Stimulated activated CD8-positive, alpha-beta memory T cell treated with anti-CD3 and anti-CD28 coated beads, Interleukin-15, amount 100 ng/mL, for 1 hour (primary cell): ENCODE results near the gene ENAH.
"Not testable (repeated sequence)": the region's sequence is repeated elsewhere in the genome, so short reads cannot be mapped to it uniquely, and the experiment has no call there.

ENCODE experiments used
- DNase-seq: peaks from one replicate; pipeline ENCODE4 v3.0.0-alpha.2; 2020; ENCODE audit warnings: low read depth

The ENAH gene

GRCh38 chr1:225645194-225645895, 7.6 kb downstream of the ENAH start:
- DNase-seq: no peak

DNA sequence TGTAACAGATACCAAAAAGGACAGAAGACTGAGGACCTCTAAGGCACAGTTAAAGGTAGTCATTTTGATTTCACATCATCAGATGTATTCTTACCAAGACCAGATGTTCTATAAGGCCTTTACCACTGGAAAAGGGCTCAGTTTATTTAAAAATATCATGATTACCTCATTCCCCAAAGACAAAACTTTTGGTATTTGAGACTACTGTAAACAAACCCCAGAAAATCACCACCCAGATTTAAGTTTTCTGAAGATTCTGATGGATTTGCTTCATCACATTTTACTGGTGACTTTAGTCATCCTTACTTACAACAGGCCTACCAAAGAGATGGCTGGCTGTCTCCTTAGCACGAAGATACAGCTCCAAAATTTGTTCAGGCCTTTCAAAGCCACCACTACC, 8.3 kb downstream of the ENAH start:
- DNase-seq: no peak

DNA sequence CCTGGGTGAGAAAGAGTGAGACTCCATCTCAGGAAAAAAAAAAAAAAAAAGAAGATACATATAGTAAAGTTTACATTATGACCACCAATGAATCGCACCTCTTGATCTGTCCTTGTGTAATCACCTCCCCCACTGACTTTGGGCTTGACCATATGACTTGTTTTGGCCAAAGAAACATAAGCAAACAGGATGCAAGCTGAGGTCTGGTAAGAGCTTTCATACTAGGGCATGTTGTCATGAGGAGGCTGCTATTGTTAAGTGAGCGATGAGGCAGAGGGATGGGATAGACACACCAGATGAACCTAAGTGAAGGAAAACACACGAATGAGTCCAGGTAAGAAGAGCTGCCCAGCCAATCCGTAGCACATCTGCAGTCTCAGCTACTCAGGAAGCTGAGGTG, 10.7 kb downstream of the ENAH start:
- DNase-seq: no peak

- DNase-seq: no peak
Observed at GRCh38 chr1:225638853-225639252, 14.1 kb downstream of the ENAH start.

GRCh38 chr1:225637651-225638199, 15.2 kb downstream of the ENAH start:
- DNase-seq: no peak

DNA sequence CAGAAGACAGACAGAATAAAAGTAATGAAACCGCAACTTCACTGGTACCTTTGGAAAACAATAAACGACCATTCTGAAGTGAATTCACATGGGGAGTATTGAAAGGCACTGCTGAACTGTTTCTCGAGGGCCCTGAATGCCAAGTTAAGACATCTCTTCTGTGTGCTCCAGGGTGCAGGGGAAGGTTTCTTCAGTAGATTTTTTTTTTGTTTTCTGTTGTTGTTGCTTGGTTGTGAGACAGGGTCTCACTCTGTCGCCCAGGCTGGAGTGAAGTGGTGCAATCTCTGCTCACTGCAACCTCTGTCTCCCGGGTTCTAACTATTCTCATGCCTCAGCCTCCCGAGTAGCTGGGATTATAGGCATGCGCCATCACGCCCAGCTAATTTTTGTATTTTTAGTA, 15.9 kb downstream of the ENAH start:
- not testable (repeated sequence) for DNase-seq

DNA sequence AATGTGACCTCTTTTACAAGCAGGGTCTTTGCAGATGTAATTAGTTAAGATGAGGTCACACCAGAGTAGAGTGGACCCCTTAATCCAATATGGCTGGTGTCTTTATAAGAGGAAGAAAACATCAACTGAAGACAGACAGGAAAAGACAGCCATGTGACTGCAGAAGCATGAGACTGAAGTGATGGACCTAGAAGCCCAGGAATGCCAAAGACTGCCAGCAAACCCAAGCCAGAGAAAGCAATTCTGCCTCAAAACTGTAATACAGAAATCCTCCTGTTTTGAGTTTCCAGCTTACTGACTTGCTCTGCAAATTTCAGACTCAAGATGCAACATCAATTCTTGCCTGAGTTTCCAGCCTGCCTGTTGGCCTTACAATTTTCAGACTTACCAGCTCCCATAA, 17.3 kb downstream of the ENAH start:
- DNase-seq: no peak

- DNase-seq: not testable (repeated sequence)
Observed at GRCh38 chr1:225632836-225633235, 20.1 kb downstream of the ENAH start.

DNA sequence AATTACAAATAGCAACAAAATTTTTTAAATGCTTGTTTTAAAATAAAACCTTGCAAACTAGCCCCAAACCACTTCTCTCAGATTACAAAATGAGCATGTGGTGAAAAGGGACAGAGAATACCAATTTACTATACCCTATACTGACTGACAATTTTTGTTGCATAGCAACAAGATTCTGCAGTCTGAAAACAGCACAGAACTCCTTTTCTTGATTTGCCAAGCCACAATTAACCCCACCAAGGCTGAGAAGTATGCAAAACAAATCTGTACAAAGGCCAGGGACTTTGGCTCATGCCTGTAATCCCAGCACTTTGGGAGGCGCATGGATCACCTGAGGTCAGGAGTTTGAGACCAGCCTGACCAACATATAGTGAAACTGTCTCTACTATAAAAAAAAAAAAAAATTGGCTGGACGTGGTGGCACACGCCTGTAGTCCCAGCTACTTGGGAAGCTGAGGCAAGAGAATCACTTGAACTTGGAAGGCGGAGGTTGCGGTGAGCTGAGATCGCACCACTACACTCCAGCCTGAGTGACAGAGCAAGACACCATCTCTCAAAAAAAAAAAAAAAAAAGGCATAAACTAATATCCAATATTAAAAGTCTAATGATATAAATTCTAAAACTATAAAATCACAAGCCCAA, 21.8 kb downstream of the ENAH start:
- no peak for DNase-seq

- no peak for DNase-seq
Observed at GRCh38 chr1:225629483-225629882, 23.4 kb downstream of the ENAH start.

DNA sequence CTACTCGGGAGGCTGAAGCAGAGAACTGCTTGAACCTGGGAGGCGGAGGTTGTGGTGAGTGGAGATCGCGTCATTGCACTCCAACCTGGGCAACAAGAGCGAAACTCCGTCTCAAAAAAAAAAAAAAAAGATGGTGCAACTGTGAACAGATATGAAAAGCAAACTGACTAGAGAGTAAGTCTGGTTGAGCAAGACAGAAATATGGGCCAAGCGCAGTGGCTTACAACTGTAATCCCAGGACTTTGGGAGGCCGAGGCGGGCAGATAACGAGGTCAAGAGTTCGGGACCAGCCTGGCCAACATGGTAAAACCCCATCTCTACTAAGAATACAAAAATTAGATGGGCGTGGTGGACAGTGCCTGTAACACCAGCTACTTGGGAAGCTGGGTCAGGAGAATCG, 24.1 kb downstream of the ENAH start:
- not testable (repeated sequence) for DNase-seq

DNA sequence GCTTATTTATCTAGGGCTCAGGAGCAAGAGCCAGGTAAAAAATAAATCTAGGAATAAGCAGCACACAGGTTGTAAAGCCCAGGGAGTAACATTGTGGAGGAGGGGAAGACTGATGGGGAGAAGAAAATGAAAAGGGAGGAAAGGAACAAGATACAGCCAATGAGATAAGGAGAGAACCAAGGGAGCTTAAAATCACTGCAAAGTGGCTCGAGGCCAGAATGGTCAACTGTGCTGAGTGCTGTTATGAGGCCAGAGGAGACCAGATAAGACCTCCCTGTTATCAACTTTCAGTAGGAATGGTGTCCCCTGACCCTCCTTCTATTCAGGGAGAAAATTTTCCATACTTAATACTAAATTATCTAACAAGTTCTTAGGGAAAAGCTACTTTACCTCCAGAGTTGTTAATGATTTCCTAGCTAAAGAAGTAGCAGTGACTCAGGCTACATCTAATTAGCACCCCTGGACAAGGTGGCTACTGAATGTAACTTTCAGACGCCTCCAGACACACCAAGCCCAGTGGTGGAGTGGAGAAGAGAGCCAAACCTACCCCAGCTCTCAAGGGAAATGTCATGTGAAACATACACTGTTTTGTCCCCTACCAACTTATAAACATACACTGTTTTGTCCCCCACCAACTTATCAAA, 25.5 kb downstream of the ENAH start:
- DNase-seq: no peak

DNA sequence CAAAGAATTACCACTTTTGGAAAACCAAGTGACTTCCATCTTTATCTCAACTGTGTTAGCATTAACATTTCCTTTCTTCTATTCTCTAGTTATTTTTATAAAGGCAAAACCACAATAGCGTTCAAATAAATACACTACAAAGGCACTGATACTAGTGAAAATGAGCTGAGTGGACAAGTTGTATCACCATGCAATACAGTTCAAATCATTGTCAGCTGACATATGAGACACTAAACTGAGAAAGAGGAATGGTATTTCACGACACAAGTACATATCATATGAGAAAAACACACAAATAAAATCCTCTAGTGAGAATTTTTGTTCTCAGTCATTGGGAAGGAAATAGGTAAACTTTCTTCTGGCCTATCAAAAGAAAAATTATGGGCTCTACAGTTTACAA, 26.2 kb downstream of the ENAH start:
- no peak for DNase-seq

DNA sequence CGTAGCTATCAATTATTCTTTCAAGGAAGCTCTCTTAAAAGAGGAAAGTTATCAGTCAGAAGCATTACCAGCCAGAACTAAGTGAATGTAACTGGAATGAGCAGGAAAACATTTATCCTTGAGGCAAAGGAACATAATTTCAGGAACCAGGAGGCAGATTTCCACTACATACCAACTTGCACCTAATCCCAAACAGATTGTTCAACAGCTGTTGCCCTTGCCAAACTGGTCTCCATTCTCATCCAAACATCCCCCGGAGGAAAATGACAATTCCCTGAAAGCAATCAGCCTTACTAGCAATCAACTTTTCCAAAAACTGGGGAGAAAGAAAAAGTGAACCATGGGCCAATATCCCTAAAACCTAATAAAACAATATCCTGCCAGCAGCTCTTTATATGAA, 35.0 kb downstream of the ENAH start:
- DNase-seq: no peak

- DNase-seq: no peak
Observed at GRCh38 chr1:225617479-225617878, 35.4 kb downstream of the ENAH start.

DNA sequence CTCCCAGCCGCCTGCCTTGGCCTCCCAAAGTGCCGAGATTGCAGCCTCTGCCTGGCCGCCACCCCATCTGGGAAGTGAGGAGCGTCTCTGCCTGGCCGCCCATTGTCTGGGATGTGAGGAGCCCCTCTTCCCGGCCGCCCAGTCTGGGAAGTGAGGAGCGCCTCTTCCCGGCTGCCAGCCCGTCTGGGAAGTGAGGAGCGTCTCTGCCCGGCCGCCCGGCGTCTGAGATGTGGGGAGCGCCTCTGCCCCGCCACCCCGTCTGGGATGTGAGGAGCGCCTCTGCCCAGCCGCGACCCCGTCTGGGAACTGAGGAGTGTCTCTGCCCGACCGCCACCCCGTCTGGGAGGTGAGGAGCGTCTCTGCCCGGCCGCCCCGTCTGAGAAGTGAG, 37.5 kb downstream of the ENAH start:
- not testable (repeated sequence) for DNase-seq

DNA sequence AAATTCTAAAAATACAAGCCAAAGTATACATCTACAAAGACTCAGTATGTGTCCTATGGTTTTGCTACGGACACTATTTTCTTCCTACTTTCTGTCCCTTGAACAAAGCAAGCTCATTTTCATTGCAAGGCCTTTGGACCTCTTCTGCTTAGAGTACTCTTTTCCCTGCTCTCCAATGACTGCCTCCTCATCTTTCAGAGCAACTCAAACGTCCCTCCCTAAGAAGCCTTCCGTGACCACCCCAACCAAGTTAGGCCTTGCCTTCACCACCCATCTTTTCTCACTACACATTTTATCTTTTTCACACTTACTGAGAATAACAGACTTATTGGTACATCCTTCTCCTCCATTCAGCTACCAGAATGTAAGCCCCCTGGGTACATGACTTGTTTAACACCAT, 39.9 kb downstream of the ENAH start:
- no peak for DNase-seq

DNA sequence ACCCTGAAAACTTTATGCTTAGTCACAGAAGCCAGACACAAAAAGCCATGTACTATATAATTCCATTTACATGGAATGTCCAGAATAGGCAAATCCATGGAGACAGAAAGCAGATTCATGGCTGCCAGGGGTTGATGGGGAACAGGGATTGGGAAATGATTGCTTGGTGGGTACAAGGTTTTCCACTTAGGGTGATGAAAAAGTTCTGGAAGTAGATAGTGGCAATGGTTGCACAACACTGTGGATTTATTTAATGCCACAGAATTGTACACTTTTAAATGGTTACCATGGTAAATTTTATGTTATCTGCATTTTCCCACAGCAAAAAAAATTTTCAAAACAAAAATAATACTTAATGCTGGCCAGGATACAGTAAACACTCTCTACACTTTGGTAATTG, 40.6 kb downstream of the ENAH start:
- no peak for DNase-seq

DNA sequence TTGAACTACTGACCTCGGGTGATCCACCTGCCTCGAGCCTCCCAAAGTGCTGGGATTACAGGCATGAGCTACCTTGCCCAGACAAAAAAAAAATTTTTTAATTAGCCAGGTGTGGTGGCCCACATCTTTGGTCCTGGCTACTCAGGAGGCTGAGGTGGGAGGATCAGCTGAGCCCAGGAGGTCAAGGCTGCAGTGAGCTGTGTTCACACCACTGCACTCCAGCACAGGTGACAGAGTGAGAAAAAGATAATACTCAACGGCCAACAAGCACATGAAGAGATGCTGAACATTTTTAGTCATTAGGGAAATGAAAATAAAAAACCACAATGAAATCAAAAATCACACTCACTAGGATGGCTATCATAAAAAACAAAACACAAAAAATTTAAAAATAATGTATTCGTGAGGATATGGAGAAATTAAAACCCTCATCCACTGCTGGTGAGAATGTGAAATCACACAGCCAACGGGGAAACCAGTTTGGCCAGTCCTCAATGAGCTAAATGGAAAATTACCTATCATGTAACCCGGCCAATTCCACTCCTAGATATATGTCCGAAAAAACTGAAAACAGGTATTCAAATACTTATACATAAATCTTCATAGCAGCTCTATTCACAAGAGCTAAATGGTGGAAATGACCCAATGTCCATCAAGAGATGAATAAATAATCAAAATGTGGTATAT, 41.2 kb downstream of the ENAH start:
- DNase-seq: no peak

- DNase-seq: no peak
Observed at GRCh38 chr1:225610539-225610938, 42.4 kb downstream of the ENAH start.

DNA sequence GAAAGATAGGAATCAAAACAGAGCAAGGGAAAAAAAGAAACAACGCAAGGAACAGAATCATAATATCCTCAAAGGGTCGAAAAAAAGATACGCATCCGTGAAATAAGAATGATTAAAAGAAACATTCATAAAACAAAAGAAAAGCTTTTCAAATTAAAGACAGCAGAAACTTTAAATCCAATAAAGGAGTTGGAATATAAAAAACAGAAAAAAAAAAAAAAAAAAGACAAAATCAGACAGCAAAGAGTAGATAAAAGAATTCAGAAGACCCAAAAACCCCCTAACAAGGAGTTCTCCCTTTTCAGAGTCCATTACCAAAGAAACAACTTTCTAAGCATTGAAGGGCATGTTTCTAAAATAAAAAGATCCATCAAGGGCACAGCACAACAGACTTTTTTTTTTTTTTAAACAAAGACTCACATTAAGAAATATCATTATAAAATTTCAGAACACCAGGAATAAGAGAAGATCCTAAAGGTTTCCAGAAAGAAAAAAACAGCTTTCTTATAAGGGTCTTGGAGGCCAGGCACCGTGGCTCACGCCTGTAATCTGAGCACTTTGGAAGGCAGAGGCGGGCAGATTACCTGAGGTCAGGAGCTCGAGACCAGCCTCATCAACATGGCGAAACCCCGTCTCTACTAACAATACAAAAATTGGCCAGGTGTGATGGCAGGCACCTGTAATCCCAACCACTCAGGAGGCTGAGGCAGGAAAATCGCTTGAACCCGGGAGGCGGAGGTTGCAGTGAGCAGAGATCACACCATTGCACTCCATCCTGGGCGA, 44.7 kb downstream of the ENAH start:
- DNase-seq: no peak

- no peak for DNase-seq
Observed at GRCh38 chr1:225607355-225607754, 45.6 kb downstream of the ENAH start.
